ENCODE measurements around the gene DIRAS2. TPM values are rescaled to one million over a fixed set of nuclear protein-coding genes. Genes with fewer than 3 reads are reported as not detected.

Gene DIRAS2
- polyA plus RNA-seq, 1 experiment: not detected

- ChIA-PET CTCF (no interaction called here), POLR2A (no interaction called here)
- DNase-seq (ENCODE audit: low read depth, low spot score): no peak
- no peak overlapping the region for H3K27ac ChIP-seq (ENCODE audit: low read depth, low read length)
- H3K27me3 ChIP-seq (ENCODE audit: control insufficient read depth, insufficient read depth, low read length): no peaks in the 10 kb centered on the region
- no peaks in the 10 kb centered on the region; the same call in 1 of the 2 replicates for H3K9me3 ChIP-seq (ENCODE audit: control insufficient read depth, insufficient read depth, low read length)
- H3K4me3 ChIP-seq (ENCODE audit: low read depth, low read length): no peak overlapping the region
- TF ChIP-seq, protein P1, sequence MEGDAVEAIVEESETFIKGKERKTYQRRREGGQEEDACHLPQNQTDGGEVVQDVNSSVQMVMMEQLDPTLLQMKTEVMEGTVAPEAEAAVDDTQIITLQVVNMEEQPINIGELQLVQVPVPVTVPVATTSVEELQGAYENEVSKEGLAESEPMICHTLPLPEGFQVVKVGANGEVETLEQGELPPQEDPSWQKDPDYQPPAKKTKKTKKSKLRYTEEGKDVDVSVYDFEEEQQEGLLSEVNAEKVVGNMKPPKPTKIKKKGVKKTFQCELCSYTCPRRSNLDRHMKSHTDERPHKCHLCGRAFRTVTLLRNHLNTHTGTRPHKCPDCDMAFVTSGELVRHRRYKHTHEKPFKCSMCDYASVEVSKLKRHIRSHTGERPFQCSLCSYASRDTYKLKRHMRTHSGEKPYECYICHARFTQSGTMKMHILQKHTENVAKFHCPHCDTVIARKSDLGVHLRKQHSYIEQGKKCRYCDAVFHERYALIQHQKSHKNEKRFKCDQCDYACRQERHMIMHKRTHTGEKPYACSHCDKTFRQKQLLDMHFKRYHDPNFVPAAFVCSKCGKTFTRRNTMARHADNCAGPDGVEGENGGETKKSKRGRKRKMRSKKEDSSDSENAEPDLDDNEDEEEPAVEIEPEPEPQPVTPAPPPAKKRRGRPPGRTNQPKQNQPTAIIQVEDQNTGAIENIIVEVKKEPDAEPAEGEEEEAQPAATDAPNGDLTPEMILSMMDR (IDR thresholded peaks at IDR 0.05; ENCODE audit: low read depth, low read length): no peak
Observed at GRCh38 chr9:90607701-90608516, 34.7 kb downstream of the DIRAS2 start.

DNA sequence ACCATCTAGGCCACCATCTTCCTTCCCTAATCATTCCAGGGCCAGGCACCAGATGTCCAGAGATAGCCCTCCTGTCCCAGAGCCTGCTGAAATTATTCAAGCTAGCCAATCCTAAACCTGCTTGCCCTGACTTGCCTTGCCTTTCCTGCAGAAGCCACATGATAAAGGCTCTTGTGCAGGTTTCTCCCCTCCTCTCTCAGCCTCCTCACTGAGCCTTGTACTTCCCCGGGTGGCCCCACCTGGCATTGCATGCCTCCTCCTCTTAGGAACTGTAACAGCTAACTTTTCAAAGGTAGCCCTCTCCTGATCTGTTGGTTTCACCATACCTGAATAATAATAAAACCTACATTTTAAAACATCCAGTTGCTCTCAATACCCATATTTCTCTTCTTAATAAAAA, 42.6 kb downstream of the DIRAS2 start:
- Histone ChIP-seq H3K27me3 (ENCODE audit: control insufficient read depth, insufficient read depth, low read length) (no peaks in the 10 kb centered on the region), H3K27ac (ENCODE audit: low read depth, low read length) (no peak overlapping the region), H3K4me3 (ENCODE audit: low read depth, low read length) (no peak overlapping the region), H3K9me3 (ENCODE audit: control insufficient read depth, insufficient read depth, low read length) (no peaks in the 10 kb centered on the region)
- TF ChIP-seq, protein P1 (IDR thresholded peaks at IDR 0.05; ENCODE audit: low read depth, low read length): no peak
- ChIA-PET CTCF (no interaction called here), POLR2A (no interaction called here)
- DNase-seq (ENCODE audit: low read depth, low spot score): no peak

DNA sequence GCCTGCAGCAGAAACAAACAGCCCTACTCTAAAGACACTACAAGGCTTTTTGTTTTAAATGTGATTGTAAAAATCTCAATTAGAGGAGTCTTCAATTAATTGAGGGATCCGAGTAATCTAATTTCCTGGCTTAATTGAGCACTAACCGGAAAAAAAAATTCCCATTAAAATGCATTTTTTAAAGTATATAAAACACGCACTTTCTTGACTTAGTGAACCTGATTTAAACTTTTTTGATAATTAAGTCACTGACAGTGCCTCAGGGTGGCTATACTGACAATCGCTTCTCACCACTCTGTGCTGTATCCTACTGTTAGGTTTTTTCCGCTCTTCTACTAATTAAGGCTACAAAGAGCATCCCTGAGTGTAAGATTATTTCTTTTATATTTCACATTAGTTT, 44.4 kb downstream of the DIRAS2 start:
- Histone ChIP-seq H3K27ac (ENCODE audit: low read depth, low read length) (no peak overlapping the region), H3K27me3 (ENCODE audit: control insufficient read depth, insufficient read depth, low read length) (no peaks in the 10 kb centered on the region), H3K4me3 (ENCODE audit: low read depth, low read length) (no peak overlapping the region), H3K9me3 (ENCODE audit: control insufficient read depth, insufficient read depth, low read length) (no peaks in the 10 kb centered on the region)
- POLR2A ChIA-PET: no interaction called here
- CTCF ChIA-PET: no interaction called here
- no peak for DNase-seq (ENCODE audit: low read depth, low spot score)
- TF ChIP-seq, protein P1 (IDR thresholded peaks at IDR 0.05; ENCODE audit: low read depth, low read length): no peak

DNA sequence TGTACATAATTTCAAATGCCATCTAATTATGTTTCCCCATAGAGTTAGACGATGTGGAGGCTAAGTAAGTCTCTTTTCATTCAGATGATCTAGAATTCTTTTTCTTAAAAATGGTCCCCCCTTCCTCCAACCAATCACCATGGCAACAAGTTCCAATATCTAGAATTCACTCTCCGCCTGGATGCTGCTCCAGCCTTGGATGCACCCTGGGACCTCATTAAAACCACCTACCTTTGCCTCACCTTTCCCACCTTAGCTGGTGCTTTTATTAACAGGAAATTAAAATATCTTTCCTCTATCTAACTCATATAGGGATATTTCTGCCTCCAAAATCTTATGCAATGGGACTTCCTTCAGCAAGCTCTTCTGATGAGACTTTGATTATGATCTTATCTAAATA, 49.0 kb downstream of the DIRAS2 start:
- ChIA-PET CTCF (no interaction called here), POLR2A (no interaction called here)
- TF ChIP-seq, protein P1 (IDR thresholded peaks at IDR 0.05; ENCODE audit: low read depth, low read length): no peak
- Histone ChIP-seq H3K9me3 (ENCODE audit: control insufficient read depth, insufficient read depth, low read length) (no peaks in the 10 kb centered on the region), H3K27ac (ENCODE audit: low read depth, low read length) (no peak overlapping the region), H3K27me3 (ENCODE audit: control insufficient read depth, insufficient read depth, low read length) (no peaks in the 10 kb centered on the region), H3K4me3 (ENCODE audit: low read depth, low read length) (no peak overlapping the region)
- no peak for DNase-seq (ENCODE audit: low read depth, low spot score)

DNA sequence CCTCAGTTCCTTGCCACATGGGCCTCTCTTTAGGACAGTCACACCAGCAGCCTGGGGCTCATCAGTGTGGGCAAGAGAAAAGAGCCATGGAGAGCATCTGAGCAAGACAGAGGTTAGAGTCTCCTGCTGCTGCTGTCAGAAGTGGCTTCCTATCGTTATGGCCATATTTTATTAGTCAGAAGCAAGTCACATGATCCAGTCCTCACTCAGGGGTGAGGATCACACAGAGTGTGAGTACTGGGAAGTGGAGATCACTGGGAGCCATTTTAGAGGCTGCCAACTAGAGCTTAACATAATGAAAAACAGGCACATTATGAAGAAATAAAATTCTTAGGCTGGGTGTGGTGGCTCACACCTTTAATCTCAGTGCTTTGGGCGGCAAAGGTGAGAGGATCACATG, 62.0 kb downstream of the DIRAS2 start:
- ChIA-PET POLR2A (no interaction called here), CTCF (no interaction called here)

More for the DNA sequence above, 62.0 kb downstream of the DIRAS2 start:
- TF ChIP-seq, protein P1 (IDR thresholded peaks at IDR 0.05; ENCODE audit: low read depth, low read length): no peak
- Histone ChIP-seq H3K4me3 (ENCODE audit: low read depth, low read length) (no peak overlapping the region), H3K27ac (ENCODE audit: low read depth, low read length) (no peak overlapping the region), H3K27me3 (ENCODE audit: control insufficient read depth, insufficient read depth, low read length) (no peaks in the 10 kb centered on the region), H3K9me3 (ENCODE audit: control insufficient read depth, insufficient read depth, low read length) (peaks cover 3% of the 10 kb centered on the region; the same call in 1 of the 2 replicates)
- DNase-seq (ENCODE audit: low read depth, low spot score): no peak

All from AG04450 (cell line).